Uterus (tissue), 2 donors: ENCODE results near the gene HAPLN2.

Source experiments
- CTCF ChIP-seq, 4 experiments: fragments of 200-600 bp in 2 of 4; fragments of 450-650 bp in 2 of 4; sonication (generic) in 2 of 4; IDR thresholded peaks; one replicate each; pipeline ENCODE4 v1.5.1; 2016 to 2019; ENCODE audit warnings: antibody characterized with exemption in 4 of 4, mild to moderate bottlenecking in 2 of 4, moderate library complexity in 1 of 4
- POLR2A ChIP-seq, 2 donors: fragments of 450-650 bp; IDR thresholded peaks; one replicate each; pipeline ENCODE4 v1.6.1; 2016; ENCODE audit warnings: antibody characterized with exemption in 2 of 2, mild to moderate bottlenecking in 1 of 2, moderate library complexity in 1 of 2

- no peak for TF ChIP-seq POLR2A (IDR thresholded peaks at IDR 0.05)
- no peak for TF ChIP-seq CTCF (IDR thresholded peaks at IDR 0.05)
Measured at GRCh38 chr1:156584813-156585212, 34.4 kb upstream of the HAPLN2 start.
